Prostate gland (tissue), 2 donors: ENCODE measurements around the gene REN. TPM values are rescaled to one million over a fixed set of nuclear protein-coding genes. Genes with fewer than 3 reads are reported as not detected.

ENCODE experiments used
- DNase-seq: peaks from one replicate; pipeline ENCODE4 v3.0.0-alpha.2; 2019; ENCODE audit warnings: low spot score
- H3K27ac ChIP-seq, 2 donors: fragments of 200-600 bp; sonication (generic); 2 replicates each; pipeline ENCODE4 v1.5.1; 2017 to 2019
- H3K27me3 ChIP-seq: fragments of 200-600 bp; sonication (generic); replicated peaks from 2 replicates; pipeline ENCODE4 v1.5.1; 2019; ENCODE audit not compliant: insufficient read depth
- H3K36me3 ChIP-seq, 2 donors: fragments of 200-600 bp; sonication (generic); 1 replicate in 1 of 2; 2 replicates in 1 of 2; pipeline versions ENCODE4 v1.5.1 to v1.8.1; 2017 to 2019
- H3K4me1 ChIP-seq: fragments of 200-600 bp; sonication (generic); replicated peaks from 2 replicates; pipeline ENCODE4 v1.5.1; 2019
- H3K4me3 ChIP-seq, 2 donors: fragments of 200-600 bp; sonication (generic); 2 replicates each; pipeline ENCODE4 v1.5.1; 2017 to 2019
- H3K9me3 ChIP-seq: fragments of 200-600 bp; sonication (generic); 2 replicates; pipeline ENCODE4 v1.5.1; 2017
- POLR2A ChIP-seq: fragments of 450-650 bp; IDR thresholded peaks from one replicate; pipeline ENCODE4 v1.6.1; 2016; ENCODE audit warnings: antibody characterized with exemption, mild to moderate bottlenecking
- POLR2AphosphoS5 ChIP-seq: sonication (generic); formaldehyde crosslinking; IDR thresholded peaks from one replicate; pipeline ENCODE4 v1.6.1; 2017; ENCODE audit warnings: antibody characterized with exemption
- WGBS: methylation state at CpG from one replicate; pipeline ENCODE4 v1.1.5; 2018; 5-methylcytosine and 5-hydroxymethylcytosine counted together
- intact Hi-C: fragments of 100-400 bp; cut with DNase I; formaldehyde crosslinking; loops from one replicate; pipeline ENCODE4 v1.14.2; 2022
- total RNA-seq, 2 donors: library from RNA; depleted of rRNA; stranded (reverse); fragments of >200 nt; gene quantifications; one replicate each; pipeline ENCODE4 v1.1.0, GENCODE V29; 2016
- TF ChIP-seq, protein P1 (sequence below), 4 experiments: fragments of 200-600 bp in 2 of 4; fragments of 450-650 bp in 2 of 4; sonication (generic) in 2 of 4; IDR thresholded peaks; 1 replicate in 3 of 4; 2 replicates in 1 of 4; pipeline ENCODE4 v1.5.1; 2016 to 2019; ENCODE audit warnings: antibody characterized with exemption in 4 of 4, mild to moderate bottlenecking in 2 of 4, moderate library complexity in 2 of 4

The REN gene
- under 1 TPM in 1 of 2 donors, not detected in 1; 0.36 TPM for total RNA-seq

DNA sequence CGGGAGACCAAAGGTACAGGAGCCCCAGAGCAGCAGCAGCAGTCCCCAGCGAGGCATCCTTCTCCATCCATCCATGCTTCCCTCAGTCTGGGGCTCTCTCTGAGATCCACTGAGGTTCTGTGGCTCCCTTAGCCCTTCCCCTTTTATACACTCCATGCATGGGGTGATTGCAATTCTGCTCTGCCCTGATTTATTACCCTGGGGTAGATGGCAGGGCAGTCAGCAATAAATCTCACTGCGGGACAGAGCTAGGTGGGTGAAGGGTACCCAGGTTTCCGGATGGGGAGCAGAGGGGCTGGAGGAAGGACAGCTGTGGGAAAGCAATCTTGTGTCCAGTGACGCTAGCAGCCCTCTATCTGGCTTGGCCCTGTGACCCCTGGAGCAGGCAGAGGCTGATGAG, at the start of gene REN:
TSS of gene REN (minus strand) at position 119 of the 400 bp plus-strand sequence. CDS start at position 75, 44 bp downstream.
- intact Hi-C loops = no loop called here
- TF ChIP-seq, protein P1, sequence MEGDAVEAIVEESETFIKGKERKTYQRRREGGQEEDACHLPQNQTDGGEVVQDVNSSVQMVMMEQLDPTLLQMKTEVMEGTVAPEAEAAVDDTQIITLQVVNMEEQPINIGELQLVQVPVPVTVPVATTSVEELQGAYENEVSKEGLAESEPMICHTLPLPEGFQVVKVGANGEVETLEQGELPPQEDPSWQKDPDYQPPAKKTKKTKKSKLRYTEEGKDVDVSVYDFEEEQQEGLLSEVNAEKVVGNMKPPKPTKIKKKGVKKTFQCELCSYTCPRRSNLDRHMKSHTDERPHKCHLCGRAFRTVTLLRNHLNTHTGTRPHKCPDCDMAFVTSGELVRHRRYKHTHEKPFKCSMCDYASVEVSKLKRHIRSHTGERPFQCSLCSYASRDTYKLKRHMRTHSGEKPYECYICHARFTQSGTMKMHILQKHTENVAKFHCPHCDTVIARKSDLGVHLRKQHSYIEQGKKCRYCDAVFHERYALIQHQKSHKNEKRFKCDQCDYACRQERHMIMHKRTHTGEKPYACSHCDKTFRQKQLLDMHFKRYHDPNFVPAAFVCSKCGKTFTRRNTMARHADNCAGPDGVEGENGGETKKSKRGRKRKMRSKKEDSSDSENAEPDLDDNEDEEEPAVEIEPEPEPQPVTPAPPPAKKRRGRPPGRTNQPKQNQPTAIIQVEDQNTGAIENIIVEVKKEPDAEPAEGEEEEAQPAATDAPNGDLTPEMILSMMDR (IDR thresholded peaks at IDR 0.05) = no peak
- TF ChIP-seq POLR2A = no peak
- TF ChIP-seq POLR2AphosphoS5 = no peak
- H3K4me1 ChIP-seq = no peaks in the 10 kb centered on the region
- H3K4me3 ChIP-seq = no peak within 1 kb of the TSS
- no peaks in the 10 kb centered on the region for H3K27me3 ChIP-seq
- no peaks in the 10 kb centered on the region for H3K9me3 ChIP-seq
- no peak within 1 kb of the TSS for H3K27ac ChIP-seq
- no peaks in the 10 kb centered on the region for H3K36me3 ChIP-seq
- 60% methylated on average over 5 of the region's 5 CpGs for WGBS
- DNase-seq = no peak

GRCh38 chr1:204213668-204214662, 47.8 kb upstream of the REN start, which contains the start of gene GOLT1A:
Gene GOLT1A, minus strand, starts transcription at chr1:204213988. Its CDS starts 82 bp downstream, at chr1:204213906.
- WGBS = 16% methylated on average over 41 of the region's 41 CpGs
- intact Hi-C loops = loop anchor here (5.0 kb wide), 1 partner anchor 148 kb away; no protein-coding TSS in a partner anchor
- TF ChIP-seq, protein P1 (IDR thresholded peaks at IDR 0.05) = peak; percentile 18 to 79 (median 70)
- TF ChIP-seq POLR2A (peak; percentile 25), POLR2AphosphoS5 (peak; percentile 52)
- Histone ChIP-seq H3K36me3 (no peaks in the 10 kb centered on the region), H3K27me3 (no peaks in the 10 kb centered on the region), H3K4me1 (no peaks in the 10 kb centered on the region), H3K27ac (no peak within 1 kb of the TSS), H3K4me3 (peak within 1 kb of the TSS; percentile 14 to 28), H3K9me3 (no peaks in the 10 kb centered on the region)
- DNase-seq = peak; percentile 69

DNA sequence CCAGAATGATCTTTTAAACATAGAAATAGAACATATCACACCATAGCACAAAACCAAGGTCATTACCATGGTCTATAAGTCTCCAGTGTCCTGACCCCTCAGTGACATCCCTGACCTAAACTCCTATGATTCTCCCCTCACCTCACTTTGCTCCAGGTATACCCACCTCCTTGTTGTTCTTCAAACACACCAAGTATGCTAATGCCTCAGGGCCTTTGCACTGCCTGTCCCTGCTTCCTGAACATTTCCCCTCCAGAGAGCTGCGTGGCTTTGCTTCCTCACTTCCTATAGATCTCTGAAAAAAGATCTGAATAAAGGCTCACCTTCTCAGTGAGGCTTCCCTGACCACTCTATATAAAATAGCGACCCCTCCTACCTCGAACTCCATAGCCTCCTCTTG, 46.6 kb upstream of the REN start:
- Histone ChIP-seq H3K9me3 (no peaks in the 10 kb centered on the region), H3K27ac (no peak overlapping the region), H3K36me3 (no peaks in the 10 kb centered on the region), H3K4me3 (no peak overlapping the region), H3K4me1 (no peaks in the 10 kb centered on the region), H3K27me3 (no peaks in the 10 kb centered on the region)
- no peak for DNase-seq
- intact Hi-C loops = loop anchor here (5.0 kb wide), 1 partner anchor 150 kb away; no protein-coding TSS in a partner anchor
- TF ChIP-seq POLR2AphosphoS5 = no peak
- 99% methylated on average over 3 of the region's 3 CpGs for WGBS

DNA sequence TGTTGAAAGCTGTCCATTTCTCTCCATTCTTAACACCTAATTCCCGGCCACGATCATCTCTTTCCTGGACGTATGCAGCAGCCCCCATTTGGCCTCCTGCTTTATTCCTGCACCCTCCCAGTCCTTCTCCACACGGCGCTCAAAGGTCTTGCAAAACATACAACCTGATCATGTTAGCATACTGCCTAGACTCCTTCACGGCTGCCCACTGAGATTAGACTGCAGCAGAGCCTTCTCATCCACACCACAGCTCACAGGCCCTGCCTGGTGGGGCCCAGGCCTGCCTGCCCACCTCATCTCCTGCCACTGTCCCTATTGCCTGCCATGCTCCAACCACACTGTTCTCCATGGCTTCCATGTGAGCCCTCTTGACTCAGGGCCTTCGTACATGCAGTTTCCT, 44.9 kb upstream of the REN start:
- TF ChIP-seq POLR2A = no peak
- no peak for DNase-seq
- H3K36me3 ChIP-seq = no peaks in the 10 kb centered on the region

DNA sequence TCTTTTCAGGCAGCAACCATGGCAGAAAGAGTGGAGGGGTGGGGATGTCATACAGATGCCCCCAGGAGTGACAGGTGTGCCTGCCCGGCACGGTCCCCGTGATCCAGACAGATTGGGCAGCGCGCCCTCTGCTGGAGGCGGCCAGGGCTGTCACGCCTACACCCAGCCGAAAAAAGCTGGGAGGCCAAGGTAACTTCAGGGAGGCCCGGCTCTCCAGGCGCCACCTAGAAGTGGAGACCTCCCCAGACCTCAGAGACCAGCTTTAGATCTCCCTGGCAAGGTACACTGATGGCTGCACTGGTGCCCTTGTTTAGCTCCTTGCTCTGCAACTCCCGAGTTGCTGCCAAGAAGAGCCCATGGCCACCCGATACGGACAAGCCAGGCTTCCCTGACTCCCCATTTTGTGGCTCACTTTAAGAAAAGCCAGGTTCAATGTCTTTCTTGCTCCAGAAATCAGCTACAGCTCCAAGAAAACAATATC, 41.0 kb upstream of the REN start:
- Histone ChIP-seq H3K27ac (no peak overlapping the region), H3K9me3 (no peaks in the 10 kb centered on the region), H3K4me1 (no peaks in the 10 kb centered on the region), H3K36me3 (no peaks in the 10 kb centered on the region), H3K4me3 (no peak overlapping the region), H3K27me3 (no peaks in the 10 kb centered on the region)
- no peak for TF ChIP-seq POLR2A
- peak; percentile 27 for TF ChIP-seq POLR2AphosphoS5
- TF ChIP-seq, protein P1 (IDR thresholded peaks at IDR 0.05) = peak; percentile 75 to 88 (median 81)
- 18% methylated on average over 13 of the region's 13 CpGs for WGBS
- peak; percentile 65 for DNase-seq
- intact Hi-C loops = loop anchor here (5.0 kb wide), 2 partner anchors 45 to 345 kb away; partner anchors contain the start of gene SNRPE

More for the DNA sequence above, 44.9 kb upstream of the REN start:
- H3K27ac ChIP-seq = no peak overlapping the region
- WGBS = 81% methylated on average over 7 of the region's 7 CpGs
- H3K4me3 ChIP-seq = no peak overlapping the region
- H3K9me3 ChIP-seq = no peaks in the 10 kb centered on the region
- intact Hi-C loops = loop anchor here (5.0 kb wide), 1 partner anchor 151 kb away; no protein-coding TSS in a partner anchor
- H3K4me1 ChIP-seq = no peaks in the 10 kb centered on the region
- H3K27me3 ChIP-seq = no peaks in the 10 kb centered on the region
